H54 (cell line): ENCODE data around the gene CAGE1.

Experiments
- DNase-seq: peaks from one replicate; pipeline ENCODE4 v3.0.0; 2011; ENCODE audit warnings: low spot score, mixed read lengths; ENCODE audit not compliant: insufficient read length
- FAIRE-seq: peaks from 3 replicates; lab custom pipeline; 2011; peaks lifted over from hg19 to GRCh38; lab: Jason Lieb, UNC
- POLR2A ChIP-seq: IDR thresholded peaks from 2 replicates; pipeline ENCODE4 v1.6.1; 2011; ENCODE audit warnings: low read depth, mild to moderate bottlenecking, low read length

CAGE1 gene

GRCh38 chr6:7314414-7314813 lies 75.1 kb downstream of the CAGE1 start:
- DNase-seq (no peak), FAIRE-seq (no peak)
- no peak for TF ChIP-seq POLR2A

GRCh38 chr6:7313505-7314165 lies 75.9 kb downstream of the CAGE1 start:
- FAIRE-seq (no peak), DNase-seq (no peak)
- TF ChIP-seq POLR2A: no peak

DNA sequence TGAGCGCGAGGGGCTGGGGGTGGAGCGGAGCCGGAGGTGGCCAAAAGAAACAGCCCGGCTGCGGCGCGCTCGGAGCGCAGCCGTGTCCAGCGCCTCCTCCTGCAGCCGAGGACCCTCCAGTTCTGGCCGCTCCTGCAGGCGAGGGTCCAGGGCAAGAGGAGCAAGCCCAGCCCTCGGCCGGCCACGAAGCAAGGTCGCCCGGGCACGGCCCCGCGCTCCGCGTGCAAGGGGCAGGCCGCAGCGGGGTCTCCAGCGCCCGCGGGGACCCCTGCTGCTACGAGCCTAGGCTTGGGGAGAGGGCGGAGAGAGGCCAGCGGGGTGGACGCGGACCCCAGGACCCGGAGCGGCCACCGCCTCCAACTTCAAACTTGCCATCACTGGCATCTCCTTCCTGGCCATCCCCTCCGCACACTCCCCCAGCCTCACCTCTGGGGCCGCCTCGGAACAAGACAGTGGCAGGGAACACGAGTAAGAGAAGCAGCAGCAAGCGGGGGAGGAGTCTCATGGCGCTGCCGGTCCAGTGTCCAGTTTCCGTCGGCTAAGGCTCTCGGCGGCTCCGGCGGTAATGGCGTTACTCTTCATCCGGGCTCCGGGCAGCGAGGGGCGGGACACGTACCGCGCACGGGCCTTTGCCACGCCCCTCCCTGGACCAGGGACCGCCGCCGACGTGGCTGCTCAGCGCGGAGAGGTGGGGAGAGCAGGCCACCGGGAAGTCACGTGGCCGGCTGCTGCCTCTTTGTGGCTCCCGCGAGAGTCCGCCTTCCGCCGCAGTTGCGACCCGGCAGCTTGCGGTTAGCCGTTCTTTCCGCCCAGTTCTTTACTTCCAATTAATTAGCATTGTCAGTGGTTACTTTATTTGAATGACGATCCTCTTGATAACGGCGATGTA lies 76.7 kb downstream of the CAGE1 start, which contains the start of gene SSR1:
SSR1 (minus strand) TSS at position 584 of the 889 bp plus-strand sequence; CDS start at position 505, 79 bp downstream.
- DNase-seq (peak; percentile 99), FAIRE-seq (peak; percentile 98)
- peak; percentile 79; the same call in 1 of the 2 replicates for TF ChIP-seq POLR2A

DNA sequence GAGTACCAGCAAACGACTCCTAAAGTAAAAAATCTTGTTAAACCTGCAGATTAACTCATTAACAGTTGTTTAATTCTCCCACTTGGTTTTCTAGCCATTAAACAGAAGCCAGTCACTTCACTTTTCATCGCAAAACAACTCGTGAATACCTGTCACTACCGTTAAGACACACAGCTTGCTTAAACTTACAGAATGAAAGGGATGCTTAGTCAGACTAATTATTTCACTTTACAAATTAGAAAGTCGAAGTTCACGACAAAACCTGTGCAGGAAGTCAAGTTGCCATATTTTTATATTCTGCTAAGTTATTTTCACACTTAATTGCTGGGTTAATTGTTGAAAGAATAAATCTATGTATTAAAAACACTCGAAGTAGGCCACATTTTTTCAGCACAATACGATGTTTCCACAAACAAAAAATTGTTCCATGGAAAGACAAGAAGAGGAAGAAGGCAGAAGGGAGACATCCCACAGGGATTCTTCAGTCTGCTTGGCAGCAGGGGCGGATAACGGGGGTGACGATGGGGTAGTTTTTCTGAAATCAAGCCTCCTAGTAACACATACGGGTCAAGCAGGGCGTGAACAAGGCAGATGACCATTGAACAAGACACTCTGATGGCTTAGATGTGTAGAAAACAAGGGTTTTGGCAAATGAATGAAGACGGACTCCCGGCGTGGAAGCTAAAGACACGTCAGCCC lies 77.5 kb downstream of the CAGE1 start:
- no peak for FAIRE-seq
- DNase-seq: no peak
- no peak for TF ChIP-seq POLR2A

DNA sequence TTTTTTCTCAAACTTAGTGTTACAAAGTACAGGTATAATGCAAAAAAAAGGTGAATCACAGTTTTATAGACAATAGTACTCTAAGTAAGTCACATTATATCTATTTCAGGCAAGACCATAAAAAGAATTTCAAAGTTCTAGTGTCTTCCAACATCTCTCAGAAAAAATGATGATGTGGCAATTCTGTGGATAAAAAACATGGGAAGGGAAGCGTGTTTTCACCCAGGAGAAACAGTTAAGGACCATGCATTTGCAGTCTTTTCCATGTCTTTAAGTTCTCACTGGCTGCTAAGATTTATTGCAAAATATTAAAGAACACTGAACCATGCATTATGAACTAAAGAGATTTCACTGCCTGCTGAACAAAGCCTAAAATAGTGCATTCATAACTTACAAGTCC lies 78.4 kb downstream of the CAGE1 start:
- DNase-seq: no peak
- no peak for TF ChIP-seq POLR2A
- no peak for FAIRE-seq

DNA sequence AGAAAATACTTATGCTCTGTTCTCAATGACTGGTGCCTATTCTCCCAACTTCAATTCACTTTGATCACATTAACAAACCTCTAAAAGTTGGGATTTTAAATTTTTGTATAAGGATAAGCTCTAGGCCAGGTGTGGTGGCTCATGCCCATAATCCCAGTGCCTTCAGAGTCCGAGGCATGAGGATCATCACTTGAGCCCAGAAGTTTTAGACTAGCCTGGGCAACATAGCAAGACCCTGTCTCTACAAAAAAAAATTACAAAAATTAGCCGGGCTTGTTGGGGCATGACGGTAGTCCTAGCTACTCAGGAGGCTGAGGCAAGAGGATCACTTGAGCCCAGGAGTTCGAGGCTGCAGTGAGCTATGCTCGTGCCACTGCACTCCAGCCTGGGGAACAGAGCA lies 80.5 kb downstream of the CAGE1 start:
- no peak for TF ChIP-seq POLR2A
- FAIRE-seq: no peak
- no peak for DNase-seq

DNA sequence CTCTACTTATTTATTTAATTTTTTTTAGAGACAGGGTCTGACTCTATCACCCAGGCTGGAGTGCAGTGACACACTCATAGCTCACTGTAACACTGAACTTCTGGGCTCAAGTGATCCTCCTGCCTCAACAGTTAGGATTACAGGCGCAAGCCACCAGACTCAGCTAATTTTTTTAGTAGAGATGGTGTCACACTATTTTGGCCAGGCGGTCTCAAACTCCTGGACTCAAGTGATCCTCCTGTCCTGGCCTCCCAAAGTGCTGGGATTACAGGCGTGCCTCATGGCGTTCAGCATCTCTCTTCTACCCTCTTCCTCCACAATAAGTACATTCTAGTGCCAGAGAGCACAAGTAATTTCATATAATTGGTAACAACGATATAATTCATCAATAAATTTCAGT lies 82.0 kb downstream of the CAGE1 start:
- TF ChIP-seq POLR2A: no peak
- FAIRE-seq: no peak

DNA sequence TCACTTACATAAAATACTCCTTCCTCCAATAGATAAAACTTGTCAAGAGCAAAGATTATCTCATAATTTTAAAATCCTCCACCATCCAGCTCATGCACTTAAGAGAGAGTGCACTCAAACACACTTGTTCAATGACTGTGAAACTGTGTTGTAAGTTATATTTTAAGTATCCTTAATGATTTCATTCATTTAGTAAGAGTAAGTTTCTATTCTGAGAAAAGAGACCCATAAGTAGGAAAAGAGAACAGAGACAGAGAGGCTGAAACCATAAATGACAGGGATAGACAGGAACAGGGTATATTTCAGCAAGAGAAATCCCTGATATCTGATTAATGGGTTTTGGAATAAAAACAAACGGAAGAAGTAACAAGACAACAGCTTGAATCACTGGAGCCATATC lies 84.7 kb downstream of the CAGE1 start:
- TF ChIP-seq POLR2A: no peak
- DNase-seq (no peak), FAIRE-seq (no peak)

More for the DNA sequence above, 82.0 kb downstream of the CAGE1 start:
- no peak for DNase-seq

DNA sequence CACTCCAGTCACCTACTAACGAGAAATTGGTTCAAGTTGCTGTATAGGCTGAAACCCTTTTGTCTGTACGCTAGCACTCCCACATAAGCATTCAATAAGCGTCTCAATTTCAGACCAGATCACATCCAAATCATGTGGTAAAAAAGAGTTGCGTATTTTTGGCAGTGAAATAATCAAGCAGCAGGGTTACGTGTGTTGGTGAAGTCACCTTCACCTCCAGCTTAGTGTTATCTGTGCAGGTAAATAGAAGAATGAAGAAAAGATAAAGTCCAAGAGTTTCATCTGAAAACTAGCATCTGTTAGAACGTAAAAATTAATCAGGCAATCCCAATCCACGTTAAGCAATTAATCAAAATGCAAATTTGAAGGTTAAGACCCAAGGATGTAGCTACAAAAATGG lies 87.8 kb downstream of the CAGE1 start:
- FAIRE-seq: peak; percentile 15
- DNase-seq: no peak
- TF ChIP-seq POLR2A: no peak

DNA sequence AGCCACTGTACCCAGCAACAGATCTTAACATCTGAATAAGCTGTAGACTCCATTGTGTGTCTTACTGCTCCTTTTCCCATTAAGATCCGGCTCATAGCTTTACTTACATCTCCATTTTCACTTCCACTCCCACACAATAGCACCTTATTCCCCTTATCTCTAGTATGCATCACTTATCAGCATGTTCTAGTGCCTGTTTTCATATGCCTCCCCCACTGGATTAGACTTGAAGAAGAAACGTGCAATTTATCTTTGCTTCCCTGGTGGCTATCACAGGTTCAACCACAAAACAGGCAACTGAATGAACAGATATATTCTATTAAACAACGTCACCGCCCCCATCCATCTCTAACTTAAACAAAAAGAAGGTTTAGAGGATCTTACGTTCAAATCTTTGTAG lies 88.6 kb downstream of the CAGE1 start:
- no peak for TF ChIP-seq POLR2A
- DNase-seq (no peak), FAIRE-seq (no peak)

- DNase-seq: no peak
- no peak for FAIRE-seq
- no peak for TF ChIP-seq POLR2A
These were observed 91.4 kb downstream of the CAGE1 start for GRCh38 chr6:7298113-7298512.

GRCh38 chr6:7296602-7297001 lies 92.9 kb downstream of the CAGE1 start:
- no peak for FAIRE-seq
- no peak for TF ChIP-seq POLR2A
- DNase-seq: no peak

DNA sequence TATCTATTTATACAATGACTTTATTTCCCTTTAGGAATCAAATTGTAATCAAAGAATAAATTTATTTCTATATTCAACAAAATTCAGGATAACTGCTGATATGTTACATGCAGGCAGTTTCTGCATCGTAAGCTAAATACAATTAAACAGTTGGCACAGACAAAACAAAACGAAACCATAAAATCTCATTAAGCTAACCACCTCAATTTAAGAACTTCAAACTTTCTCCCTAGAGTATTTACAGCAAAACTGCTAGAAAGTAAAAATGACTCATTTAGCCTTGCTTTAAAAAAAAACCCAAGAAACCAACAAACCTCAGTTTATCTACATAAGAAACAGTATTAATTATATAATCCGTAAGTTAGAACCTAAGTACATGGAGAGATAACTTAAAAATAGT lies 93.6 kb downstream of the CAGE1 start:
- DNase-seq (no peak), FAIRE-seq (no peak)
- TF ChIP-seq POLR2A: no peak
